Right lung (tissue), 5 donors: Measurements from ENCODE around the gene MPZL1. TPM values are rescaled to one million over a fixed set of nuclear protein-coding genes. Genes with fewer than 3 reads are reported as not detected.
"Not testable (repeated sequence)": the region's sequence is repeated elsewhere in the genome, so short reads cannot be mapped to it uniquely, and the experiment has no call there.

Experiments used
- DNase-seq, 2 donors: peaks; one replicate each; pipeline ENCODE4 v3.0.0-alpha.2; 2013
- polyA plus RNA-seq, 5 donors: library from polyadenylated mRNA; unstranded; fragments of 120-200 nt; gene quantifications; one replicate each; pipeline versions ENCODE4 v1.2.1 to v1.2.3, GENCODE V29; 2013; ENCODE audit warnings: inconsistent platforms in 1 of 5, low replicate concordance in 1 of 5; ENCODE audit not compliant: insufficient read length in 5 of 5, insufficient read depth in 1 of 5

Gene MPZL1
- polyA plus RNA-seq, 5 donors = 106 to 128 (median 118) TPM

DNA sequence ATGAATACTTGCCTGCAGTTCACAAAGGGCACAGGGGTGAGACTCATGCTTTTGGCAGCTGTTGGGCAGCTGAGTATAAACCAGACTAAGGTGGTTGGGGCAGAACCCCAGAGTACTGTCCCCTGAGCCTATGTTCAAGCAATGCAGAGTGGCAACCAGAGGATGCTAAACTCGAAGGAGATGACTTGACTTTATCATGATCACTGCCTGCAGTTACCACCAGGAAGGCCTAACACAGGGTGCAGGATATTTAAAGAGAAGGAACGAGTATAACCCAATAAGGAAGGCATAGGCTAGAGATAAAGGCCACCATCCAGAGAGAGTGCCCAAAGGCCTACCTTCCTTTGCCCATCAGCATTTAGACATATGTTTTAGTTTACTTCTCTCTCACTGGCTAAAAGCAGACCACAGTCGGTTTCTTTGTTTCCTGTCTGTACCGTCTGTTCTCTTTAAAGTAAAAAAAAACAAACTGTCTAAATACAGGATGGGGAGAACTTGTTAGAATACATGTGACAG lies 83.3 kb downstream of the MPZL1 start:
- no peak for DNase-seq

DNA sequence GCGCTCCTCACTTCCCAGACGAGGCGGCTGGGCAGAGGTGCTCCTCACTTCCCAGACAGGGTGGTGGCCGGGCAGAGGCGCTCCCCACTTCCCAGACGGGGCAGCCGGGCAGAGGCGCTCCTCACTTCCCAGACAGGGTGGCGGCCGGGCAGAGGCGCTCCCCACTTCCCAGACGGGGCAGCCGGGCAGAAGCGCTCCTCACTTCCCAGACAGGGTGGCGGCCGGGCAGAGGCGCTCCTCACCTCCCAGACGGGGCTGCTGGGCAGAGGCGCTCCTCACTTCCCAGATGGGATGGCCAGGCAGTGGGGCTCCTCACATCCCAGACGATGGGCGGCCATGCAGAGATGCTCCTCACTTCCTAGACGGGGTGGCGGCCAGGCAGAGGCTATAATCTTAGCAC lies 84.5 kb downstream of the MPZL1 start:
- DNase-seq = not testable (repeated sequence)

DNA sequence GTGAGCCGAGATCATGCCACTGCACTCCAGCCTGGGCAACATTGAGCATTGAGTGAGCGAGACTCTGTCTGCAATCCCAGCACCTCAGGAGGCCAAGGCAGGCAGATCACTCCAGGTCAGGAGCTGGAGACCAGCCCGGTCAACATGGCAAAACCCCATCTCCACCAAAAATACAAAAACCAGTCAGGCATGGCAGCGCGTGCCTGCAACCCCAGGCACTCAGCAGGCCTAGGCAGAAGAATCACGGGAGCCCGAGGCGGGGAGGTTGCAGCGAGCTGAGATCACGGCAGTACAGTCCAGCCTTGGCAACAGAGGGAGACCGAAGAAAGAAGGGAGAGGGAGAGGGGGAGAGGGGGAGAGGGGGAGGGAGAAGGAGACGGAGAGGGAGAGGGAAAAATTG lies 84.9 kb downstream of the MPZL1 start:
- not testable (repeated sequence) for DNase-seq

DNA sequence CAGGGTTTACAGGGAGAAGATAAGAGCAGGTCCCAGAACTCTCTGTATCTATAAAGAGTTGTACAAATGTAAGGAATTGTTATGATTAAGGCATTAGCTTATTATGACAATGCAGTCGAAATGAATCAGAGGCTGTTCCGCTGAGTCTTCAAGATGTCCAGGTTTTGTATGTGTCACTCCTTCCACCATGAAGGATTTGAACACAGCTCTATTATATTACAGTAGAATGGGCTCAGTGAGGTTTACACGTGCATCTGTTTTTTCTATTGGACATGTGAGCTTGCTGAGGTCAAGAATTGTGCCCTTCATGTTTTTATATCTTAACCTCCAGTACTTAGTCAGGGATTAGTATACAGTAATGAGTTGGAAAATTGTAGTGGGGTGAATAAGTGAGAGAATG lies 86.3 kb downstream of the MPZL1 start:
- DNase-seq = no peak

DNA sequence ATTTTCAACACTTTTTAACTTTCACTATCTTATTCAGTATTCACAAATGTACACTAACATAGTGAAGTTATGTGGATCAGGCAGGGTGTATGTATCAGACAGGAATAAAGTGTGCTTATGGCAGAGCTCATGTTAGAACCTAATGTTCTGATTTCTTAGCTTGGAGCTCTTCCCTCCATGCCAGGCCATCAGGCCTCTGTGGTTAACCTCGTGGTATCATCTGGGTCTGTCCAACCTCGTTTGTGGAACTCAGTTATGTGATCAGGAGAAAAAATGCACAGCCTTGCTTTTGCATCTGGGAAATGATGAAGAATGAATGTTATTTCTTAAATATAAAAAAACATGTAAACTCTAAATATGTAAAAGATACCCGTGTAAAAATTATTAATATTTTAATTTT lies 86.9 kb downstream of the MPZL1 start:
- no peak for DNase-seq

DNA sequence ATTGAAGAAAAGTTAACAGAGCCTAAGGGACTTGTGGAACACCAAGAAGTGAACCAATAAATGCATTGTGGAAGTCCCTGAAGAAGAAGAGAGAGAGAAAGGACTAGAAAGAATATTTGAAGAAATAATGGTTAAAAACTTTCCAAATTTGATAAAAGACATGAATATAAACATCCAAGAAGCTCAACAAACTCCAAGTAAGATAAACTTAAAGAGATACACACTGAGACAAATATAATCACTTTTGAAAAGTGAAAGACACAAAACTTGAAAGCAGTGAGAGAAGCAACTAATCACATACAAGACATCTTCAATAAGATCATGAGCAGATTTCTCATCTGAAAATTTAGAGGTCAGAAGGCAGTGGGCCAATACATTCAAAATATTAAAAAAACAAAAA lies 91.2 kb downstream of the MPZL1 start:
- DNase-seq = no peak

DNA sequence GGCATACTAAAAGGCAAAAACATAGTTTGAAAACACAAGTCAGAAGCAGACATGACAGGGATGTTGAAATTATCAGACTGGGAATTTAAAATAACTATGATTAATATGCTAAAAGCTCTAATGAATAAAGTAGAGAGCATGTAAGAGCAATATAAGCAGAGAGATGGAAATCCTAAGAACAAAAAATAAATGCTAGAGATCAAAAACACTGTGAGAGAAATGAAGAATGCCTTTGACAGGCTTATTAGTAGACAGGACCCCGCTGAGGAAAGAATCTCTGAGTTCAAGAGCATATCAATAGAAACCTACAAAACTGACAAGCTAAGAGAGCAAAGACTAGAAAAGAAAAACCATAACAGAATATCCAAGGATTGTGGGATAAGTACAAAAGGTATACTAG lies 93.9 kb downstream of the MPZL1 start:
- no peak for DNase-seq

DNA sequence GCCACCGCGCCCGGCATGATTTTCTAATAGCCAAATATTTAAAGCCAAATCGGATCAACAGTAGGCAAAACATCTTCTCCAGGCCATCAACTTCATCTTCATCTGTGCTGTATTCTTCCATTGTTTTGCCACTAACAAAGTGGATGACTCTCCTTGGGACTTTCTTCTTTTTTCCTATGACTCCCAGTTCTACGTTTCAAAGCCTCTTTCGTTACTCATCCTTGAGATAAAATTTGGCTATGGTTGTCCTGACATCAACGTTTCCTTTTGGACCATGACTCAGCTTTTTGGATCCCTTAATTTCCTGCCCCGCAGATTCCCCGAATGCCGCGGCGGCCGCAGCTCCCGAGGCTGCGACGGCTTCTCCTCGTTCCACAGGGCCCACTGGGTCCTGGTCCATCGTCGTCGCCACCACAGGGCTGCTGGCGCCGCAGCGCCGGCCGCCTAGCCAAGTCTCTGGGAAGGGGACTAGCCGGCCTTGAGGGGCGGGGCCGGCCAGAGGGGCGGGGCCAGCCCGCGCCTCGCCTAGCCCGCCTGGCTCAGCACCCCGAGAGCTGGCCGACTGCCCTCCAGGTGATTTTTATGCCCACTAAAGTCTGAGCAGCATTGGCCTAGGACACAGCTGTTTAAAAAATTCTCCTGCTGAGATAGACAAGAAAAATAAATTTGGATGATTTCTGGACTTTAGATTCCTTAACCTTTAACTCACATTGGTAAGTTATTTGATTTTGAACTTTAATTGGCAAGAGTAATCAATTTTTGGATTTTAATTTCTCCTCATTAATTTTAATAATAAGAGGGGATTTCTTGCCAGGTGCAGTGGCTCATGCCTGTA lies 98.3 kb downstream of the MPZL1 start:
- DNase-seq = peak; percentile 23 to 28

DNA sequence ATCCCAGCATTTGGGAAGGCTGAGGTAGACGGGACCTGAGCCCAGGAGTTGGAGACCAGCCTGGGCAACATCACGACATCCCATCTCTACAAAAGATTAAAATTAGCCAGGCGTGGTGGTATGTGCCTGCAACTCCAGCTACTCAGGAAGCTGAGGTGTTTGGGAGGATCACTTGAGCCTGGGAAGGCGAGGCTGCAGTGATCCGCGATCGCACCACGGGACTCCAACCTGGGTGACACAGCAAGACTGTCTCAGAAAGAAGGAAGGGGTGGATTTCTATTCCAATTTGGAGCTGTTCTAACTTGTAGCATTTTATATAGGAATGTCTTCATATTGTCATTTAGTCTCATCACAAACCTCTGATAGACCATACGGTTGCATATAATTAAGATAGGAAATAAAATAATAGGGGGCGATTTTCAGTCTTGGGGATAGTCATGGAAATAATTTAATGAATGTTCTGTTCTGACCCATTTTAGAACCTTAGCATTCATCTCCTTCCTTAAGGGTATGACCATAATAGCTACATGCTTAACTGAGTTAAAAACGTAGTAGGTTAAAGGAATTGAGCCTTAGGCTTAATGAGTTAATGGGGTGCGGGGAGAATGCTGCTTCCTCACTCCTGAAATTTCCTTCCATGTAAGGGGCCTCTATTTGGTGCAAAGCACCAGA lies 99.0 kb downstream of the MPZL1 start:
- DNase-seq = no peak

DNA sequence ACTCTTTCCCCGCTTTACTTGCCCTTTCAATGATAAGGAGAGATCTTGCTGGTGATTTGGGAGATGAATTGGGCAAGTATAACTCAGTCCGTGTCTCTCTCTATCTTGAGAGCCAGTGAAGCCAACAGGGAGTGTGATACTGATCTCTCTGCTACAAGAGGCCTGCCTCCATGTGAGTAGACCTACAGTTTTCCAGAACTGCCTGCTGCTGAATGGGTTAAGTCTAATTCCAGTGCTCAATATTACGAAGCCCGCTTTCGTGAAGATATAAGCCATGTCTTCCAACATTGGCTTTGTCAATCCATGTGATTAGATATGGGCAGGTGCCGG lies 99.5 kb downstream of the MPZL1 start:
- DNase-seq = no peak

DNA sequence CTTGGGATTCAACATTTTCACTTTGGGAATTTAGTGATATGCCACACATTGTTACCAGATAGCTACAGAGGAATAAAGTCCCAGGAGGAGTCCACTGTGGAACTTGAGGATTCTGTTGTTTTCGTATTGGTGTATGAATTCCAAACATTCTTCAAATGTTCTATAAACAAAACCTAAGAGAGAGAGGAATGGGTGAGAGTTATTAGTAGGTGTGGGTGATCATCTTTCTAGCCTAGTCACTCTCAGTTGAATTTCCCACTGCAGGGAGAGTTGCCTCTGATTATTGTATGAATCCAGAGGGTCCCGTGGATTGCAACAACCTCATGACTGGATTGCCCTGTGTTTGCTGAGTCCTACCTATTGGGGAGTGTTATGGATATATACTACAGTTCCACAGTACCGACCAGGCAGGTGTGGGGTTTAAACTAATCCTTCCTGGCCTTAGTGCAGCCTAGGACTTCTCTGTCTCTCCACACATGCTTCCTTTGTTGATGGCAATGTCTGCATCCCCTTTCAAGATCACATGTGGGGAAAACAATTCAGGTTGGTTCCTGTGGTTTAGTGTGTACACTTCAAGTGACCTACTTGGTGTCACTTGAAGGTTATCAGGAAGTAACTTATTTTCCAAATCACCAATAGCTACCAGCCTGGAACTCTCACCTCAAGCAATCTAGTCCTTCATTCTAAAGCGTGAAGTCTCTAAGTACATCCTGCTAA lies 100.3 kb downstream of the MPZL1 start:
- no peak for DNase-seq

DNA sequence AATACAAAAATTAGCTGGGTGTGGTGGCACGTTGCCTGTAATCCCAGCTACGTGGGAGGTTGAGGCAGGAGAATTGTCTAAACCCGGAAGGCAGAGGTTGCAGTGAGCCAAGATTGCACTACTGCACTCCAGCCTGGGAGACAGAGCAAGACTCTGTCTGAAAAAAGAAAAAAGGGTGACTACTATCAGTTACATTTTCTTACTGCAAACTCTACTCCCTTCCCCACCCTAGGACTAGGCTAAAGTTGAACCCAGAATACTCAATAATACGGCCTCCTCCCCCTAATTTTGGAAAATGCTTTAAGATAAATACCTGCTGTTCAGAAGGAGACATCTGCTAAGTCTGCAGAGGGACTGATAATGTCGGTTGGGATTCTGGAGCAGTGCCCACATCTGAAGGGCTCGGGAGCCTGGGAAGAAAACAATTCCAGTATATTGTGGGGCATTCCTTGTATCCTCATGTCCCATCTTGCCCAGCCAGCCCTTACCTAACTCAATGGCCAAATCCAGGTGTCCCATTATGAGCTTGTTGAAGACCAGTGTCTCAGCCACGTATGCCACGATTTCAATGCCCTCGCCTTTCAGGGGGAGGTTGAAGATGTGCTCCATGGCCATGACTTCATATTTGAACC lies 102.5 kb downstream of the MPZL1 start:
- no peak for DNase-seq

DNA sequence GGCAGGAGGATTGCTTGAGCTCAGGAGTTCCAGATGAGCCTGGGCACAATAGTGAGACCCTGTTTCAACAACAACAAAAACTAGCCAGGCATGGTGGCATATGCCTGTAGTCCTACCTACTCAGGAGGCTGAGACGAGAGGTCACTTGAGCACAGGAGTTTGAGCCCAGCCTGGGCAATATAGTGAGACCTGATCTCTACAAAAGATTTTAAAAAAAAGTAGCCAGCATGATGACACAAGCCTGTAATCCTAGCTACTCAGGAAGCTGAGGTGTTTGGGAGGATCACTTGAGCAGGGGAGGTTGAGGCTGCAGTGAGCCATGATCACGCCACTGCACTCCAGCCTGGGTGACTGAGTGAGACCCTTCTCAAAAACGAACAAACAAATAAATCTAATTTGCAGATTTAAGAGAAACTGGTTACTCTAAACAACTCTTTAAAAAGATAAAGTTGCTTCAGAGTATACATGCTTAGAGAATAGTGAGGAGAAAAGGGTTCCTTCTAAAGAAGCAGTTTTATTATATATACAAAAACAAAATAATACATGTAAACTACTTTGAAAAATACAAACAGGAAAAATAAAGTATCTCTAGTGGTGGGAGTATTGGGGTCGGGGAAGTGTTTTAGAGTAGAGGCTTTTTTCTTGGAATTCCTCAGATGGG lies 103.8 kb downstream of the MPZL1 start:
- DNase-seq = no peak

DNA sequence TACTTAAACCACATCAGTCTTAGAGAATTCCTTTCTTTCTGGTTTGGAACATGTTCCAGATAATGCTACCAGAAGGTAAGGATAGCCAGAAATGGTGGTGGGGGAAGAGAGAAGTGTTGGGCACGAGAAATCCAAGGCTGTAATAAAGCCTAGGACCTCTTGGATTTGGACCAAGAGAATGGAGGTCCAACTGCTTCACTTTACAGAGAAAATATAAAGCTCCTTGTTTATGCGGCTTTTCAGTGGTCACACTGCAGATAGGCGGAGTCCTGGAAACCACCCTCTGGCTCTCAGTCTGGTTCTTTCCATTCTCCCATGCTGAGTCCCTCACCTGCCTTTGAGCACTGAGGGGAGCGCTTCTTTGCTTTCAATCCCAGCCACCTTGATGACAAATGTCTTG lies 104.3 kb downstream of the MPZL1 start:
- DNase-seq = no peak

DNA sequence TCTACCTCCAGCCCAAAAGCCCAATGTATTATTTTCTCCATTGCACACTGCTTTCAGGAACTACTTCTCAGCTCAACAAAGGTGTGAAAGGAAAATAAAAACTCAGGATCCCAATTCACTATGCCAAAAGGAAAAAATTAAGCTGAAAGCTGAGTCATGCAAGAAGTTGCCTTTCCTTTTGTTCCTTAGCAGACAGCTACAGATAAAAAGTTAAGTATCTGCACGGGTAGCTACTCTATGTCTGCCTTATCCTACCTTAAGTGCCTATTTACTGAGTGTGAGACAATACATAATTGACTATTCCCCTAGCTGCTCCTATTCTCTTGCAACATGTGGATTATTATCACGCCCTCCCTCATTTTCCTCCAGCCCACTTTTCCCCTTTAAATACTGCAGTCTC lies 108.1 kb downstream of the MPZL1 start:
- no peak for DNase-seq

DNA sequence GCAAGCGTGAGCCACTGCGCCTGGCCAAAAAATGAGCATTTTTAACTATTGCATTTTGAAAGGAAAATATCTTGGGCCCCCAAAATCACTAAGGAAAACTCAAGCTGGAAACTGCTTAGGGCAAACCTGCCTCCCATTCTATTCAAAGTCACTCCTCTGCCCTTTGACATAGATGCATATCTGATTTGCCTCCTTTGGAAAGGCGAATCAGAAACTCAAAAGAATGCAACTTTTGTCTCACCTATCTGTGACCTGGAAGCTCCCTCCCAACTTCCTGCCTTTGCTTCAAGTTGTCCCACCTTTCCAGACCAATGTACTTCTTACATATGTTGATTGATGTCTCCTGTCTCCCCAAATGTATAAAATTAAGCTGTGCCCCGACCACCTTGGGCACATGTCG lies 108.9 kb downstream of the MPZL1 start:
- not testable (repeated sequence) for DNase-seq

DNA sequence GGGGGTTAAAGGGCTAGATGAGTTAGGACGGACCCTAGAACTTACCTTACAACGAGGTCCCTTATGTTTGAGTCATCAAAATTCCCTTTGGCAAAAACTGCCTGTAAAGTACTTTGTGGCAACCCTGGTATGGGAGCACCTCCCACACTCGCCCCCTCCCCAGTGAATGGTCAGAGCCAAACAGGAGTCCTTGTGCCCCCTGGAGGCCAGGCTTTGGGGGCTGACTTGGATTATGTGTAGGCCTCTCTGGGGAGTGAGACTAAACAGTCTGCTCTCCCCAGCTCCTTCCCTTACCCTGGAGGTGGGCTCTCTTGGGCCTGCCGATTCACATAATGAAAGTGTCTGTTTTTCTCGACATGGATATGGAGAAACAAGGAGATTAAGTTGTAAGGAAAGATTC lies 110.9 kb downstream of the MPZL1 start:
- DNase-seq = no peak

DNA sequence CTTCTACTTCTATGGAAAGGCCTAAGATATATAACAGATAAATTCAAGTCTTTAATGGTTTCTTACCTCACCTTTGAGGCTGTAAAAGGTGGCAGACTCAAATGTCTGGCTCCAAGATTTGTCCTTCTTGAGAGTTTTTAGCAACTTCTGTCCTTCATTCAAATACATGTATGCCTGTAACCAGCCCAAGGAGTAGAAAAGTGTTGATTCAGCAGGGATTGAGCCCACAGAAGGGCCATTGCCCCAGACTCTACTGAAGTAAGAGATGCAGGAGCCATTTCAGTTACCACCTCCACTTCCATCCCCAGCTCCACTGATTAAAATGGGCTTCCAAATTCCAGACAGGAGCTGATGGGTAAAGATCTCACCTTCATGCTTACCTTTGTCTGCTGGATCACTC lies 112.1 kb downstream of the MPZL1 start:
- no peak for DNase-seq

DNA sequence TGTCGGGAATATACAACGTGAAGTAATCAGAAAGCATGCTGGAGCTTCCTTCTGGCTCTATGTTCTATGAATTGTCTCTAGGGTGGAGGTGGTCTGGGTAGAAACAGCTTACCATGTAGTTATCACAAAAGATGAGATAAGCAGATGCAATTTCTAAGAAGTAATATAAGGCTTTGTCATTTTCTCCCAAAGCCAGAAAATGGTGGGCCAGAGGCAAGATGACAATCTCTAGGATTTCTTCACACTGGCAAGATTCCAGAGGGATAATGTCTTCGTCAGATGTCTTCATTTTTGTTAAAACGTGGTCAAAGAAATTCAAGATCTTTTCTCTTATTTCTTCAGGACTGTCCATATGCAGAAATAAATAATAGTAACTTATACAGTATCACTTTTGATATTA lies 114.4 kb downstream of the MPZL1 start:
- DNase-seq = no peak

DNA sequence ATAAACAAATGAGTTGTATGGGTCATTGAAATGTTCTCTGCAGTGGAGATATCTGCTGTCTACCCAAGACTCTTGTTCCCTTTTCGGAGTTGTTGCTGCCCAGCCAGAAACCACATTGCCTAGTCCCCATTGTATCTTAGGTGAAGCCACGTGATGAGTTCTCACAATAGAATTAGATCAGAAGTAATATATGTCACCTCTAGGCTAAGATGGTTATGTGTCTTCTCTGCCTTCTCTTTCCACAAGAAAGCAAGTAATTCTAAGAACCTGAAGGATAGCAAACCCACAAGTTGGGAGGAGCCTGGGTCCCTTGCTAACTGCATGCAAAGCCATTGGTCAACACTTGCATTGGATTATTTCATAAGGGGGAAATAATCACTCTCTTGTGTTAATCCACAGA lies 115.5 kb downstream of the MPZL1 start:
- DNase-seq = no peak

DNA sequence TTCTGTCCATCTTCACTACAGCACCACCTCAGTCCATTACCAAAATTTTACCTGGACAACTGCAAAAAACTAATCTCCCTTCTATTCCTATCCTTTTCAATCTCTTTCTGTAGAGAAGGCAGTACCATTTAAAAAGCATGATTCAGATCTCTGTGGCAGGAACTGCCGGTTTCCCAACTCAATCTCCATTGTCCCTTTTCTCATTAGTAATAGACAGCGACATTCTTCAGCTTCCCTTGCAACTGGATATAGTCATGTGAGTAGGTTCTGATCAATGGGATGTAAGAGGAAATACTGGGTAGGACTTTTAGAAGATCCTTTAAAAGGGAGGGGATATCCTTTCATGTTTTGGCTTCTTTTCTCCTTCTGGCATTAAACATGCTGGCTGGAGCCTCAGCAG lies 117.2 kb downstream of the MPZL1 start:
- no peak for DNase-seq
